B cell (primary cell): ENCODE measurements around the gene ARID1A. TPM values are rescaled to one million over a fixed set of nuclear protein-coding genes. Genes with fewer than 3 reads are reported as not detected.

ENCODE experiments used
- ATAC-seq: fragments of 200-7000 bp; cut with Tn5 transposase; one replicate; pipeline ENCODE4 v1.10.0; 2021; ENCODE audit warnings: low read depth, mild to moderate bottlenecking, moderate number of reproducible peaks, moderate library complexity
- CTCF ChIA-PET: fragments of 350-600 bp; sonication (Branson Sonifier 250); formaldehyde crosslinking; loops from one replicate; lab custom pipeline; 2021; ENCODE audit warnings: antibody characterized with exemption, inconsistent platforms; lab: Charles Lee
- POLR2A ChIA-PET: fragments of 350-600 bp; sonication (Branson Sonifier 250); formaldehyde crosslinking; loops from one replicate; lab custom pipeline; 2021; ENCODE audit warnings: antibody characterized with exemption; lab: Charles Lee
- DNase-seq: peaks from one replicate; pipeline ENCODE4 v3.0.0; 2013
- H2AFZ ChIP-seq: 2 replicates; pipeline ENCODE4 v1.6.1; 2012; ENCODE audit warnings: mild to moderate bottlenecking, low read depth, low read length; ENCODE audit not compliant: insufficient read depth, poor library complexity, severe bottlenecking
- H3K27ac ChIP-seq, 2 donors: 1 replicate in 1 of 2; 2 replicates in 1 of 2; pipeline ENCODE4 v1.5.1; 2012 to 2013; ENCODE audit warnings: low read length in 2 of 2, mild to moderate bottlenecking in 2 of 2, moderate library complexity in 1 of 2
- H3K27me3 ChIP-seq, 4 experiments: fragments of 200-600 bp in 1 of 4; sonication (generic) in 1 of 4; replicated peaks in 1 of 4; 1 replicate in 2 of 4; 2 replicates in 2 of 4; pipeline versions ENCODE4 v1.6.1 to v1.7.0; 2013 to 2016; ENCODE audit warnings: low read length in 3 of 4, mild to moderate bottlenecking in 2 of 4, mixed read lengths in 1 of 4, moderate library complexity in 1 of 4; ENCODE audit not compliant: insufficient read depth in 4 of 4, control insufficient read depth in 3 of 4; ENCODE audit errors: control extremely low read depth in 1 of 4
- H3K36me3 ChIP-seq, 2 experiments: replicated peaks in 1 of 2; 1 replicate in 1 of 2; 2 replicates in 1 of 2; pipeline versions ENCODE4 v1.6.1 to v1.7.1; 2013; ENCODE audit warnings: low read length in 1 of 2; ENCODE audit not compliant: insufficient read depth in 2 of 2, control insufficient read depth in 1 of 2; ENCODE audit errors: control extremely low read depth in 1 of 2, extremely low read depth in 1 of 2
- H3K4me1 ChIP-seq, 2 donors: fragments of 200-600 bp in 1 of 2; sonication (generic) in 1 of 2; 1 replicate in 1 of 2; 2 replicates in 1 of 2; pipeline versions ENCODE4 v1.5.1 to v1.6.1; 2013 to 2017; ENCODE audit warnings: low read length in 2 of 2; ENCODE audit not compliant: control insufficient read depth in 2 of 2, insufficient read depth in 2 of 2
- H3K4me2 ChIP-seq: replicated peaks from 2 replicates; pipeline ENCODE3; 2012; ENCODE audit warnings: mild to moderate bottlenecking, low read depth, low read length; ENCODE audit not compliant: poor library complexity, severe bottlenecking
- H3K4me3 ChIP-seq, 5 experiments: fragments of 200-600 bp in 1 of 5; sonication (generic) in 1 of 5; 1 replicate in 3 of 5; 2 replicates in 2 of 5; pipeline versions ENCODE4 v1.5.1 to v1.7.0; 2011 to 2016; ENCODE audit warnings: low read length in 4 of 5, mild to moderate bottlenecking in 4 of 5, low read depth in 2 of 5, control low read depth in 1 of 5, moderate library complexity in 1 of 5; ENCODE audit not compliant: insufficient read depth in 1 of 5; ENCODE audit errors: control extremely low read depth in 1 of 5, extremely low read depth in 1 of 5
- H3K79me2 ChIP-seq: fragments of 200-600 bp; sonication (generic); one replicate; pipeline ENCODE4 v1.6.0; 2016; ENCODE audit warnings: low read length; ENCODE audit not compliant: control insufficient read depth, insufficient read depth
- H3K9ac ChIP-seq: fragments of 200-600 bp; sonication (generic); 2 replicates; pipeline ENCODE4 v1.6.1; 2017; ENCODE audit warnings: mild to moderate bottlenecking, low read length, moderate library complexity
- H3K9me3 ChIP-seq, 3 donors: one replicate each; pipeline versions ENCODE4 v1.6.1 to v1.7.1; 2013; ENCODE audit warnings: low read length in 2 of 3; ENCODE audit not compliant: control insufficient read depth in 2 of 3, insufficient read depth in 1 of 3; ENCODE audit errors: control extremely low read depth in 1 of 3
- H4K20me1 ChIP-seq: 2 replicates; pipeline ENCODE4 v1.6.0; 2012; ENCODE audit warnings: mild to moderate bottlenecking, low read length; ENCODE audit not compliant: insufficient read depth, control insufficient read depth, poor library complexity, severe bottlenecking
- H3K27ac Mint-ChIP-seq: one replicate; pipeline ENCODE4 v1.8.0; 2021; ENCODE audit warnings: mixed read lengths
- H3K27me3 Mint-ChIP-seq: one replicate; pipeline ENCODE4 v1.8.0; 2021; ENCODE audit warnings: mixed read lengths
- H3K4me1 Mint-ChIP-seq: one replicate; pipeline ENCODE4 v1.8.0; 2021; ENCODE audit warnings: mixed read lengths
- H3K4me3 Mint-ChIP-seq: one replicate; pipeline ENCODE4 v1.8.0; 2021; ENCODE audit warnings: mixed read lengths
- H3K9me3 Mint-ChIP-seq: one replicate; pipeline ENCODE4 v1.8.0; 2022; ENCODE audit warnings: mixed read lengths; ENCODE audit not compliant: insufficient read depth
- EZH2 ChIP-seq: IDR thresholded peaks from 2 replicates; pipeline ENCODE4 v1.6.1; 2012; ENCODE audit warnings: borderline replicate concordance, low read depth, mild to moderate bottlenecking, moderate library complexity, low read length; ENCODE audit not compliant: insufficient read depth, poor library complexity, severe bottlenecking
- WGBS: methylation state at CpG from one replicate; pipeline ENCODE4 v1.1.5; 2013; ENCODE audit warnings: missing lambda C conversion rate; ENCODE audit not compliant: insufficient coverage; 5-methylcytosine and 5-hydroxymethylcytosine counted together
- intact Hi-C: fragments of 100-400 bp; cut with micrococcal nuclease; formaldehyde crosslinking; loops from one replicate; pipeline ENCODE4 v1.10.0; 2022
- polyA plus RNA-seq: library from polyadenylated mRNA; depleted of rRNA; stranded (reverse); fragments of >200 nt; gene quantifications from 2 replicates; pipeline ENCODE4 v1.2.3, GENCODE V29; 2012
- total RNA-seq, 2 donors: library from RNA; stranded (reverse); fragments of 120-200 nt in 1 of 2; gene quantifications; 1 replicate in 1 of 2; 2 replicates in 1 of 2; pipeline versions ENCODE4 v1.2.3 to v1.2.4, GENCODE V29; 2013 to 2022
- TF ChIP-seq, protein P1 (sequence below): fragments of 200-600 bp; IDR thresholded peaks from one replicate; pipeline ENCODE4 v1.8.0; 2022; ENCODE audit warnings: antibody characterized with exemption, mild to moderate bottlenecking

Gene ARID1A
- total and polyA plus RNA-seq, 2 donors (not counting 1 experiment from before 2014, with no cell fraction given): 80.7 to 150 TPM

DNA sequence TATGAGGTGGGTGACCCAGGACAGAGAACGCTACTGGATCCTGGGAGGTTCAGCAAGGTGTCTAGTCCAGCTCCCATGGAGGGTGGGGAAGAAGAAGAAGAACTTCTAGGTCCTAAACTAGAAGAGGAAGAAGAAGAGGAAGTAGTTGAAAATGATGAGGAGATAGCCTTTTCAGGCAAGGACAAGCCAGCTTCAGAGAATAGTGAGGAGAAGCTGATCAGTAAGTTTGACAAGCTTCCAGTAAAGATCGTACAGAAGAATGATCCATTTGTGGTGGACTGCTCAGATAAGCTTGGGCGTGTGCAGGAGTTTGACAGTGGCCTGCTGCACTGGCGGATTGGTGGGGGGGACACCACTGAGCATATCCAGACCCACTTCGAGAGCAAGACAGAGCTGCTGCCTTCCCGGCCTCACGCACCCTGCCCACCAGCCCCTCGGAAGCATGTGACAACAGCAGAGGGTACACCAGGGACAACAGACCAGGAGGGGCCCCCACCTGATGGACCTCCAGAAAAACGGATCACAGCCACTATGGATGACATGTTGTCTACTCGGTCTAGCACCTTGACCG lies 83.4 kb downstream of the ARID1A start:
- H4K20me1 ChIP-seq: peaks cover 9% of the 10 kb centered on the region
- peaks cover 0 to 10% of the 10 kb centered on the region in 2 donors for H3K4me1 ChIP-seq
- POLR2A ChIA-PET: interaction anchor here (0.9 kb wide), 1 partner anchor 9 kb away, joined by 3 read pairs; the partner anchor contains the start of gene PIGV
- Mint-ChIP-seq H3K4me3 (no peak overlapping the region), H3K4me1 (peaks cover 12% of the 10 kb centered on the region), H3K27me3 (no peaks in the 10 kb centered on the region), H3K9me3 (no peaks in the 10 kb centered on the region), H3K27ac (no peak overlapping the region)
- ATAC-seq (no peak), DNase-seq (no peak)
- no peaks in the 10 kb centered on the region for H3K27me3 ChIP-seq
- H3K9ac ChIP-seq: no peak overlapping the region
- no peak overlapping the region for H3K4me2 ChIP-seq
- intact Hi-C loops: no loop called here
- H3K9me3 ChIP-seq: no peaks in the 10 kb centered on the region
- no peak overlapping the region for H2AFZ ChIP-seq
- WGBS: 94% methylated on average over 11 of the region's 11 CpGs
- peaks cover 3 to 68% of the 10 kb centered on the region in 2 experiments for H3K36me3 ChIP-seq
- CTCF ChIA-PET: interaction anchor here (0.6 to 4.1 kb wide), 6 partner anchors 11 to 241 kb away, joined by 3 to 38 read pairs (median 4); no protein-coding TSS in a partner anchor
- no peak for TF ChIP-seq EZH2
- TF ChIP-seq, protein P1, sequence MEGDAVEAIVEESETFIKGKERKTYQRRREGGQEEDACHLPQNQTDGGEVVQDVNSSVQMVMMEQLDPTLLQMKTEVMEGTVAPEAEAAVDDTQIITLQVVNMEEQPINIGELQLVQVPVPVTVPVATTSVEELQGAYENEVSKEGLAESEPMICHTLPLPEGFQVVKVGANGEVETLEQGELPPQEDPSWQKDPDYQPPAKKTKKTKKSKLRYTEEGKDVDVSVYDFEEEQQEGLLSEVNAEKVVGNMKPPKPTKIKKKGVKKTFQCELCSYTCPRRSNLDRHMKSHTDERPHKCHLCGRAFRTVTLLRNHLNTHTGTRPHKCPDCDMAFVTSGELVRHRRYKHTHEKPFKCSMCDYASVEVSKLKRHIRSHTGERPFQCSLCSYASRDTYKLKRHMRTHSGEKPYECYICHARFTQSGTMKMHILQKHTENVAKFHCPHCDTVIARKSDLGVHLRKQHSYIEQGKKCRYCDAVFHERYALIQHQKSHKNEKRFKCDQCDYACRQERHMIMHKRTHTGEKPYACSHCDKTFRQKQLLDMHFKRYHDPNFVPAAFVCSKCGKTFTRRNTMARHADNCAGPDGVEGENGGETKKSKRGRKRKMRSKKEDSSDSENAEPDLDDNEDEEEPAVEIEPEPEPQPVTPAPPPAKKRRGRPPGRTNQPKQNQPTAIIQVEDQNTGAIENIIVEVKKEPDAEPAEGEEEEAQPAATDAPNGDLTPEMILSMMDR: no peak
- no peak overlapping the region for H3K4me3 ChIP-seq
- peak overlapping the region in 1 of 2 donors; percentile 6 for H3K27ac ChIP-seq
- peaks cover 9% of the 10 kb centered on the region for H3K79me2 ChIP-seq

DNA sequence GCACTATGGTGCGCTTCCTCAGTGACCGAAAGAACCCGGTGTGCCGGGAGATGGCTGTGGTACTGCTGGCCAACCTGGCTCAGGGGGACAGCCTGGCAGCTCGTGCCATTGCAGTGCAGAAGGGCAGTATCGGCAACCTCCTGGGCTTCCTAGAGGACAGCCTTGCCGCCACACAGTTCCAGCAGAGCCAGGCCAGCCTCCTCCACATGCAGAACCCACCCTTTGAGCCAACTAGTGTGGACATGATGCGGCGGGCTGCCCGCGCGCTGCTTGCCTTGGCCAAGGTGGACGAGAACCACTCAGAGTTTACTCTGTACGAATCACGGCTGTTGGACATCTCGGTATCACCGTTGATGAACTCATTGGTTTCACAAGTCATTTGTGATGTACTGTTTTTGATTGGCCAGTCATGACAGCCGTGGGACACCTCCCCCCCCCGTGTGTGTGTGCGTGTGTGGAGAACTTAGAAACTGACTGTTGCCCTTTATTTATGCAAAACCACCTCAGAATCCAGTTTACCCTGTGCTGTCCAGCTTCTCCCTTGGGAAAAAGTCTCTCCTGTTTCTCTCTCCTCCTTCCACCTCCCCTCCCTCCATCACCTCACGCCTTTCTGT lies 84.6 kb downstream of the ARID1A start:
- Mint-ChIP-seq H3K9me3 (no peaks in the 10 kb centered on the region), H3K27ac (no peak overlapping the region), H3K4me3 (no peak overlapping the region), H3K27me3 (no peaks in the 10 kb centered on the region), H3K4me1 (peaks cover 22% of the 10 kb centered on the region)
- Histone ChIP-seq H3K27me3 (no peaks in the 10 kb centered on the region), H3K4me2 (no peak overlapping the region), H3K79me2 (peaks cover 4% of the 10 kb centered on the region), H3K27ac (no peak overlapping the region), H3K4me1 (peaks cover 8 to 16% of the 10 kb centered on the region in 2 donors), H2AFZ (no peak overlapping the region), H3K9me3 (no peaks in the 10 kb centered on the region), H3K4me3 (no peak overlapping the region), H4K20me1 (peaks cover 9% of the 10 kb centered on the region), H3K9ac (no peak overlapping the region), H3K36me3 (peaks cover 3 to 56% of the 10 kb centered on the region in 2 experiments)
- no peak for TF ChIP-seq EZH2
- TF ChIP-seq, protein P1: no peak
- no peak for DNase-seq
- POLR2A ChIA-PET: interaction anchor here (0.7 kb wide), 2 partner anchors 32 to 80 kb away, joined by 3 to 4 read pairs; no protein-coding TSS in a partner anchor
- ATAC-seq: no peak
- intact Hi-C loops: no loop called here
- WGBS: 95% methylated on average over 17 of the region's 21 CpGs
- CTCF ChIA-PET: interaction anchor here (1.2 to 1.3 kb wide), 2 partner anchors 178 to 181 kb away, joined by 4 to 8 read pairs; no protein-coding TSS in a partner anchor
